AG04449 (cell line): ENCODE data around the gene LACTBL1.

Source experiments
- CTCF ChIA-PET: fragments of 350-600 bp; formaldehyde crosslinking; extraction: SDS; loops from one replicate; lab custom pipeline; 2021; ENCODE audit warnings: antibody characterized with exemption; lab: Yijun Ruan, JAX
- POLR2A ChIA-PET: fragments of 400-600, 350-600 bp; formaldehyde crosslinking; extraction: SDS; loops from one replicate; lab custom pipeline; 2020; ENCODE audit warnings: antibody characterized with exemption, inconsistent platforms; lab: Yijun Ruan, JAX
- DNase-seq: peaks from one replicate; pipeline ENCODE4 v3.0.0-alpha.2; 2010; ENCODE audit warnings: low read depth, low spot score
- H3K4me3 ChIP-seq: 2 replicates; pipeline ENCODE4 v1.5.1; 2011; ENCODE audit warnings: low read depth, mild to moderate bottlenecking, control low read depth, low read length
- TF ChIP-seq, protein P1 (sequence below): IDR thresholded peaks from one replicate; pipeline ENCODE4 v1.5.1; 2011; ENCODE audit warnings: mild to moderate bottlenecking, moderate library complexity, low read length, control low read depth, inconsistent platforms; ENCODE audit not compliant: insufficient read depth; ENCODE audit errors: missing control alignments

The LACTBL1 gene

DNA sequence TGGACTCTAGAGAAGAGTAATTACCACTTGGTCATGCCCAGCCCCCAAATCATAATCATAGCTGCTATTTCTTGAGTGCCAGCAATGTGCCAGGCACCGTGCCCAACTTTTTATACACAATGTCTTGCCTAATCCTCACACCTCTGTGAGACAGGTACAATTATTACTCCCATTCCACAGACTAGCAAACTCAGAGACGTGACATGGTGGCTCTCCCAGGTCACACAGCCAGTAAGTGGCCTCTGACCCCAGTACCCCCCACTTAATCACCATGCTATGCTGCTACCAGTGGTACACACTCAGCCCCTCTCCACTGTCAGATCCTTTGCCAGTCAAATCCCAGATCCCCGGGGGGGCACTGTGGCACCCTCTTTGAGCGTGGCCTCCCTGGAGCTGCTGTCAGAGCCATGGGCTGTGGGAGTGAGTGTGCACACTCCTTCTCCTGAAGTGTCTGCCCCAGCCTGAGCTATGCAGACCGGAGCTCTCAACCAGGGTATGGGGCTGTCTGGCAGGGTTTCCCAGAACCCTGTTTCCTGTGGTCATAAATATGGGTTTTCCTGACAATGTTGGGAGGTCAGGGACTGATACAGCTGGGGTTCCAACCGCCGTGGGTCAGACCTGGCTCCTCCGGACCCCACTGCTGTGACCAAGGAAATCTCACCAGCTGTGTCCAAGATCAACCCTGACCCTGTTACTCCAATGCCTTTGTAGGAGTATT is 51.8 kb downstream of the LACTBL1 start:
- ChIA-PET CTCF (interaction anchor here (0.7 to 9.2 kb wide), 10 partner anchors 8 to 253 kb away, joined by 3 to 74 read pairs (median 4); no protein-coding TSS in a partner anchor), POLR2A (no interaction called here)
- no peak for DNase-seq
- H3K4me3 ChIP-seq: no peak overlapping the region
- TF ChIP-seq, protein P1, sequence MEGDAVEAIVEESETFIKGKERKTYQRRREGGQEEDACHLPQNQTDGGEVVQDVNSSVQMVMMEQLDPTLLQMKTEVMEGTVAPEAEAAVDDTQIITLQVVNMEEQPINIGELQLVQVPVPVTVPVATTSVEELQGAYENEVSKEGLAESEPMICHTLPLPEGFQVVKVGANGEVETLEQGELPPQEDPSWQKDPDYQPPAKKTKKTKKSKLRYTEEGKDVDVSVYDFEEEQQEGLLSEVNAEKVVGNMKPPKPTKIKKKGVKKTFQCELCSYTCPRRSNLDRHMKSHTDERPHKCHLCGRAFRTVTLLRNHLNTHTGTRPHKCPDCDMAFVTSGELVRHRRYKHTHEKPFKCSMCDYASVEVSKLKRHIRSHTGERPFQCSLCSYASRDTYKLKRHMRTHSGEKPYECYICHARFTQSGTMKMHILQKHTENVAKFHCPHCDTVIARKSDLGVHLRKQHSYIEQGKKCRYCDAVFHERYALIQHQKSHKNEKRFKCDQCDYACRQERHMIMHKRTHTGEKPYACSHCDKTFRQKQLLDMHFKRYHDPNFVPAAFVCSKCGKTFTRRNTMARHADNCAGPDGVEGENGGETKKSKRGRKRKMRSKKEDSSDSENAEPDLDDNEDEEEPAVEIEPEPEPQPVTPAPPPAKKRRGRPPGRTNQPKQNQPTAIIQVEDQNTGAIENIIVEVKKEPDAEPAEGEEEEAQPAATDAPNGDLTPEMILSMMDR: no peak

DNA sequence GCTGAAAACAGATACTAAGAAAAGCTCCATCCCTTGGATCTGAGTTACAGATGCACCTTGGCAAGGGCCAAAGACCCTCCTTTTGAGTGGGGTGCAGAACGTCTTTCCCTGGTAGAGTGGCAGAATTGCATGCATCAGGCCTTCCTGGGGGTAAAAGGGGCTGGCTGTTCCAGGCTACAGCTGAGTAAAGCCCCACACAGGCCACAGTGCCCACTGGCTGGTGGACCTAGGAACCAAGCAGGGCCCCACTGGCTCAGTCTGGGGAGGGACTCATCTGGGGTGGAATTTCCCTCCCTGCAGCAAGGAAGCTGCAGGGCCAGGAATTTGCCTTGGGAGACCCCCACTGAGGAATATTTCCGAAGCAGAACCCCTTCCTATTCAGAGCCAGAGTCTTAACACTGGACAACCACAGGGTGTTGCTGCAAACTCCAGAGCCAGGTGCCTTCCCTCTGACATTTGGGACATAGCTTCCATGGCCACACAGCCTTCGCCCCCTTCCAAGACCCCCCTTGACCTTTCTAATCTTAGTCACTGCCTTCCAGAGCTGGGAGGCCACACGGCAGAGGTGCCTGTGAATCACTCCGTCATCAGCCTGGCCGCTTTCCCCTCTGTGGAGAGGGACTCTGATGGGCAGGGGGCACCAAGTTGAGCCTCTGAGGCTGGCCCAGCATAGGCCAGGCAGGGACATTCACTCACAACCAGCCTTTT is 52.5 kb downstream of the LACTBL1 start:
- CTCF ChIA-PET: interaction anchor here (0.7 to 9.2 kb wide), 7 partner anchors 9 to 275 kb away, joined by 3 to 74 read pairs (median 3); no protein-coding TSS in a partner anchor
- H3K4me3 ChIP-seq: no peak overlapping the region
- no peak for DNase-seq
- TF ChIP-seq, protein P1: no peak
- POLR2A ChIA-PET: no interaction called here

DNA sequence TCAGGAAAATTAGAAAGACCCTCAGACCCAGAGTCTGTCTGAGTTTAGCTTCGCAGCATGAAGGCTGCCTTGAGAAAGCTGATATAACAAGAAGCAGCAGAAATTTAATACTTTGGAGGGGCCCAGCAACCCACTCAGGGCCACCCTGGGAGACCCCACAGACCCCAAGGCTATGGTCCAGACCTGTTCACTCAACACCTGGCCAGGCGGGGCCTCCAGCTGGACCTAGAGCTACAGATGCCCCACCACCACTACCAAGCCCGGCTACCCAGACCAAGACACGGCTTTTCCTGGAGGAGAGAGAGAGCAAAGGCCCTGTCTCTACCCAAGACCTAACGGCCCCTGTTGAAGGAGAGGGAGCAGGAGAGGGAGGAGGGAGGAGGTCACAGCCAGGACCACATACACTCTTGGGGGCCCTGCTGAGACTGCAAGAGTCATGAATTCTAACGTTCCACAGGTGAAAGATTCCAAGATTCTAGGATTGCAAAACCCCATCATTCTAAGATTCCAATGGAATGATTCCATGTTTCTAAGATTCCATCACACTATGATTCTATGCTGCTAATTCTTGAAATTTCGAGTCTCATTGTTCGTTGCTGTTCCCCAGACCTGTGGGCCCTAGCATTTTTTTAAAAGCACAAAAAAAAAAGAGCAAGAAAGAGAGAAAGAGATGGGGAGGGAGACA is 53.2 kb downstream of the LACTBL1 start:
- ChIA-PET CTCF (interaction anchor here (1.0 to 9.2 kb wide), 5 partner anchors 10 to 274 kb away, joined by 3 to 74 read pairs (median 7); no protein-coding TSS in a partner anchor), POLR2A (no interaction called here)
- DNase-seq: no peak
- TF ChIP-seq, protein P1: no peak
- no peak overlapping the region for H3K4me3 ChIP-seq

DNA sequence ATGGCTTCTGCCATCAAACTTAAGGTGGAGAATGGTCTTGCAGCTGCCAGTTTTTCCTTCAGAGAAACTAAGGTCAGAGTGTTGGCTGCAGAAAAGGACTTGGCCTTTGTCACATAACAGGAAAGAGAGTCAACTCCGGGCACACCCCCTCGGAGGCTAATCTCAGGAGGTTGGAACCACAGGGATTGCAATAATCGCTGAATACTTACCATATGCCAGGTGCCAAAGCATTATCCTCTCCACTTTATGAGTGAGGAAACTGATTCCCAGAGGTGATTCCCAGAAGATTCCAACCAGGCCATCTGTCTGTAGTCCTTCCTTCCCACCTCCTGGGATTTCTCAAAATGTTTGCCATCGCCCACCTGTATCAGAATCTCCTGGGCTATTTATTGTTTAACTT is 54.0 kb downstream of the LACTBL1 start:
- TF ChIP-seq, protein P1: no peak
- no peak for DNase-seq
- H3K4me3 ChIP-seq: no peak overlapping the region
- ChIA-PET POLR2A (no interaction called here), CTCF (interaction anchor here (1.9 to 9.2 kb wide), 3 partner anchors 11 to 244 kb away, joined by 7 to 74 read pairs (median 27); no protein-coding TSS in a partner anchor)

DNA sequence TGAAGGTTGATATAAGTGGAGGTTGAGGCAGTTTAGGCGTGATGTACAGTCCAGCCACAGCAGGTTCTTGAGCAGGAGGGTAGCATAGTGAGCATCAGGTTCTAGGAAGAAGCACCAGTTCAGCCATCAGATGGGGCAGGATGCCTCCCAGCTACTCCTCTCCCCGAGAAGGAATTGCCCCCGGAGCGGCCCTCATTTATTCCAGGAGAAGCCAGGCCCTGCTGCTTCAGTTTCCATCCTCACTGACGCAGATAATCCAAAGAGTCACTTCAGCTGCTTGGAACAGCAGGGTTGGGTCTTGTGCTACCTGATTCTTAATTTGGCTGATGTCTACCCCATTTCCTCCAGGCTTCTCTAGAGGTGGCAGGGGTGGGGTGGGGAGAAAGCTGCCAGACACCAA is 54.7 kb downstream of the LACTBL1 start:
- DNase-seq: no peak
- ChIA-PET CTCF (interaction anchor here (0.9 to 9.2 kb wide), 6 partner anchors 11 to 243 kb away, joined by 3 to 74 read pairs (median 5); no protein-coding TSS in a partner anchor), POLR2A (no interaction called here)
- TF ChIP-seq, protein P1: no peak
- no peak overlapping the region for H3K4me3 ChIP-seq

DNA sequence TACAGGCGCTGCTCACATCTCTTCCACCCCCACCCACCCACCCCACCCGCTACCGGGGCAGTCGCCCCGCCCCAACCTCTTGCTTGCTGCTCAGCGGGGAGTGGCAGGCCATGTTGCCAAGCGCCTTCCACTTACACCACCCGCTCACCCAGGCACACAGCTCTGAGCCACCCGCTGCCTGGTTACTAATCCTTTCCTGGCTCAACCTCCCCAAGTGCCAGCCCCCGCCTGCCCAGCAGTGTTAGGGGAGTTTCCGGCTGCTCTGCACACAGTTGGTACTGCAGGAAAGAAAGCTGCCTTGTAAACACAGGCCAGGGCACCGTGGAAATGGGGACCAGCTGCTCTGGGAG is 56.2 kb downstream of the LACTBL1 start:
- ChIA-PET POLR2A (no interaction called here), CTCF (interaction anchor here (1.1 to 9.2 kb wide), 3 partner anchors 14 to 227 kb away, joined by 3 to 74 read pairs (median 11); no protein-coding TSS in a partner anchor)
- TF ChIP-seq, protein P1: no peak
- H3K4me3 ChIP-seq: no peak overlapping the region
- DNase-seq: no peak
